ENCODE results near the gene TLN1. TPM values are rescaled to one million over a fixed set of nuclear protein-coding genes. Genes with fewer than 3 reads are reported as not detected.

The TLN1 gene
- total RNA-seq, 1 donor from 2014 or later = 114 TPM

GRCh38 chr9:35657546-35658136, 74.4 kb downstream of the TLN1 start, which contains the start of gene RMRP:
Gene RMRP, minus strand, starts transcription at chr9:35658019.
- TF ChIP-seq CTCF (conservative IDR thresholded peaks at IDR 0.05; ENCODE audit: low read depth, low read length) = peak; percentile 8
- DNase-seq (ENCODE audit: low read depth) = peak; percentile 95
- H3K4me3 ChIP-seq (ENCODE audit: low read depth, low read length) = peak within 1 kb of the TSS; percentile 78

- TF ChIP-seq CTCF (conservative IDR thresholded peaks at IDR 0.05; ENCODE audit: low read depth, low read length) = no peak
- H3K4me3 ChIP-seq (ENCODE audit: low read depth, low read length) = peak overlapping the region; percentile 42
- DNase-seq (ENCODE audit: low read depth) = no peak
Observed at GRCh38 chr9:35656831-35657545, 75.0 kb downstream of the TLN1 start.

- H3K4me3 ChIP-seq (ENCODE audit: low read depth, low read length) = no peak overlapping the region
- DNase-seq (ENCODE audit: low read depth) = no peak
- no peak for TF ChIP-seq CTCF (conservative IDR thresholded peaks at IDR 0.05; ENCODE audit: low read depth, low read length)
Observed at GRCh38 chr9:35656348-35656747, 75.6 kb downstream of the TLN1 start.

DNA sequence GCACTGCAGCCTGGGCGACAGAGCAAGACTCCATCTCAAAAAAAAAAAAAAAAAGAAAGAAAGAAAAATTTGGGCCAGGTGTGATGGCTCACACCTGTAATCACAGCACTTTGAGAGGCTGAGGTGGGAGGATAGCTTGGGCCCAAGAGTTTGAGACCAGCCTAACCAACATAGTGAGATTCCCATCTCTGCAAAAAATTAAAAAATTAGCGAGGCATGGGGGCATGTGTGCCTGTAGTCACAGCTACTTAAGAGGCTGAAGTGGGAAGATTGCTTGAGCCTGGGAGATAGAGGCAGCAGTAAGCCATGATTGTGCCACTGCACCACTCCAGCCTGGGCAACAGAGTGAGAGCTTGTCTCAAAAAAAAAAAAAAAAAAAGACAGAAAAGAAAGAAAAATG, 78.4 kb downstream of the TLN1 start:
- H3K4me3 ChIP-seq (ENCODE audit: low read depth, low read length) = no peak overlapping the region
- no peak for TF ChIP-seq CTCF (conservative IDR thresholded peaks at IDR 0.05; ENCODE audit: low read depth, low read length)
- no peak for DNase-seq (ENCODE audit: low read depth)

GRCh38 chr9:35652829-35653209, 79.2 kb downstream of the TLN1 start:
- DNase-seq (ENCODE audit: low read depth) = no peak
- no peak for TF ChIP-seq CTCF (conservative IDR thresholded peaks at IDR 0.05; ENCODE audit: low read depth, low read length)
- no peak overlapping the region for H3K4me3 ChIP-seq (ENCODE audit: low read depth, low read length)

- no peak for DNase-seq (ENCODE audit: low read depth)
- TF ChIP-seq CTCF (conservative IDR thresholded peaks at IDR 0.05; ENCODE audit: low read depth, low read length) = no peak
- H3K4me3 ChIP-seq (ENCODE audit: low read depth, low read length) = no peak overlapping the region
Observed at GRCh38 chr9:35651956-35652828, 79.8 kb downstream of the TLN1 start.

Data from epithelial cell of proximal tubule (primary cell).